Activated CD8-positive, alpha-beta memory T cell treated with anti-CD3 and anti-CD28 coated beads for 48 hours (primary cell): ENCODE measurements around the gene MPZL1.

ENCODE experiments used
- DNase-seq, 3 experiments: peaks; one replicate each; pipeline ENCODE4 v3.0.0-alpha.2; 2020; ENCODE audit warnings: low read depth in 2 of 3, low spot score in 2 of 3

The MPZL1 gene

DNA sequence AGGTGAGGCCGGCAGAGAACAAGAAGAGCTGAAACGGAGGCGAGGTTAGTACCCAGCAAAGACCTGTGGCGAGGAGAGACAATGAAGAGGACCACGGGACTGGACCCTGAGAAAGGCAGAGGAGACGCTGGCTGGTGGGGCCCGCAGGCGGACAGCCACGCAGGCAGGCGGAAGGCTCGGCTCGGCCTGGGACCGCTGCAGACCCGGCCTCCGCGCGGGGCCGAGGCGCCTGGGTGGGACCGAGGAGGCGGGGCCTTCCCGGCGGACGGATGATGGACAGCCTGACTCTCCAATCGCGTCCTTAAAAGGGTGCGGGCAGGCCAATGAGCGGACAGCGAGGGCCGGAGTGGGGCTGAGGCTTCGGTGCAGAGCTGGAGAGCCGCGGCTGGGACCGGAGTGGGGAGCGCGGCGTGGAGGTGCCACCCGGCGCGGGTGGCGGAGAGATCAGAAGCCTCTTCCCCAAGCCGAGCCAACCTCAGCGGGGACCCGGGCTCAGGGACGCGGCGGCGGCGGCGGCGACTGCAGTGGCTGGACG, at the start of gene MPZL1:
Gene MPZL1 (plus strand): TSS at position 366 of the 535 bp plus-strand sequence. CDS start 170 bp downstream, outside the sequence.
- peak; percentile 82 to 97 (median 93) for DNase-seq

DNA sequence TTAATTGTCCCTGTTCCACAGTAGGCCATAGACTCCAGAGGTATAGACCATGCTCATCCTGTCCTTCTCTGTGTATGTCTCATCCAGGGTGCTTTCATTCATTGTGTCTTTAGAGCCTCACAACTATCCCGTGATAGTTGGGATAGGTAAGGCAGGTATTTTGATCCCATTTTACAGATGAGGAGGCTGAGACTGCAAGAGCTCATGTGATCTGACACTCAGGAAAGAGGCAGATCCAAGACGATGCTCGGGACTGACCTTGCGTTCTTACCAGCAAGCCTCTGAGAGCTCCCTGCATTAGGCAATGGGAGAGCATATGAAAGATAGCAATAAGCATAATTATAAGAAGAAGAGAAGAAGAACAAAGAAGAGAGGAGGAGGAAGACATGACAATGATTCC, 49.0 kb upstream of the MPZL1 start:
- no peak for DNase-seq

DNA sequence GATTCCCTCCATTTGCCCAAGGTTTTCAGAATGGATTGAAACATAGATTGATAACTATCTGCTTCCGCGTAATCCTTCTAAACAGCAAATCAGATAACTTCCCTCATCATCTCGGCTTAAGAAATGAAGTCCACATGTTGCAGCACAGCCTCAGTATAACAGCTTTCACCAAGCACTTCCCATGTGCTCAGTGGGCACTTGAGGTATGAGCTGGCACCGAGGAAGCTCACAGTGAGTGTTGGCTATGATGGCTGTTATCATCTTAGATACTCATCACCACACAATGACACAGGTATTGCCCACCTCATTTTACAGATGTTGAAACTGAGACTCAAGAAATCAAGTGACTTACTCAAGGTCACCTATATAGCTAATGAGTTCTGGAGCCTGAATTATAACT, 48.5 kb upstream of the MPZL1 start:
- no peak for DNase-seq

DNA sequence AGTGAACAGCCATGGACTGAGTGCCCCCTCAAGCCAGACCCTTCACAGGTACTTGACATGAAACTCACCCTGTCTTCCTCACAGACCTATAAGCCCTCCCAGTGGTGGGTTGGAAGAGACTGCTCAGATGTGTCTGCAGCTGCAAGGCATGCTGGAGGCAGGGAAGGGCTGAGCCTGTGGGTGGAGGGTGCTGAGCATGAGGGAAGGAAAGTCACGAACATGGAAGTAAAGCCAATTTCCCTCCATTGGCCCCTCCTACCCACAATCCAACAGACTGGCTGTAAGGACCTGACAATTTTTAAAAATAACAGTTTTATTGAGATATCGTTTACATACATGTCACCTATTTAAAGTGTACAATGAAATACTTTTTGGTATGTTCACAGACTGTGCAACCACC, 47.6 kb upstream of the MPZL1 start:
- no peak for DNase-seq

DNA sequence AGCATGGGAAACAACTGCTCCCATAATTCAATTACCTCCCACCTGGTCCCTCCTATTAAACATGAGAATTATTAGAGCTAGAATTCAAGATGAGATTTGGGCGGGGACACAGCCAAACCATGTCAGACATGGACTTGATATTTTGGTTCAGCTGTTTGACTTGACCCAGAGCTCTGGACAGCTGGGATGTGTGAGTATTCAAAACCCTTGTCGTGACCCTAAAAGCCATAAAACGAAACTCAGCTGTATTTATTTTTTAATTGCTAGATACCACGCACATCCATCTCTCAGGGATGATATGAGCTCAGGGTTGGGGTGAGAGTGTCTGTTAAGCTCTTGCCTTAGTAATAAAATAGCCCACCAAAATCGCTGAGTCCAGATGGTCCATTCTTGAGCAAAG, 46.3 kb upstream of the MPZL1 start:
- DNase-seq, result no peak

DNA sequence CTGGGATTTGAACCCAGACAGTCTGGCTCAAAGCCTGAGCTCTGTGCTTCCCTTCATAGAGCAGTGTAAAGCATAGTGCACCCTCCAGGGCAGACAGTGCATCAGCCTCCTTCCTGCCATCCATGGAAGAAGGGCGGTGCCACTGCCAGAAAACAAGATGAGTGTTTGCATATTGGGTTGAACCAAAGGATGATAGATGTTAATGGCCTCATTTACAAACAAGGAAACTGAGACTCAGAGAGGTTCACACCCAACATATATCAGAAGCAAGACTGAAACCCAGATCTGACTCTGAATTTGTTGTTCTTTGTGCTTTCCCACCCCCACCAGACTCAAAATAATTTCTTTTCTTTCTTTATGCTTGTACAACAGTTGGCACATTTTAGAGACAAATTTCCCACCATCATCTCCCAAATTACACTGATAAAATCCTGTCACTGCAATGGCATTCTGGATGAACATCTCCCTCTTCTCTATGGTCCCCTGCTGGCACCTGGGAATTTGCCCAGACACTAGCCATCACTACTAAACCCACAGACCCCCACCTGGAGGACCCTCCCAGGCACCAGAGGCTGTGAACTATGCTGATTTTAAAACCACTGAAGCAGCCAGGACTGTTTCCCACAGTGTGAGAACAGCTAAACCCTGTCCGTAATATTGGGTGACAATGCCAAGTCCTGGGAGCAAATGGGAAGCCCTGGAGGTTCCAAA, 45.4 kb upstream of the MPZL1 start:
- no peak for DNase-seq

DNA sequence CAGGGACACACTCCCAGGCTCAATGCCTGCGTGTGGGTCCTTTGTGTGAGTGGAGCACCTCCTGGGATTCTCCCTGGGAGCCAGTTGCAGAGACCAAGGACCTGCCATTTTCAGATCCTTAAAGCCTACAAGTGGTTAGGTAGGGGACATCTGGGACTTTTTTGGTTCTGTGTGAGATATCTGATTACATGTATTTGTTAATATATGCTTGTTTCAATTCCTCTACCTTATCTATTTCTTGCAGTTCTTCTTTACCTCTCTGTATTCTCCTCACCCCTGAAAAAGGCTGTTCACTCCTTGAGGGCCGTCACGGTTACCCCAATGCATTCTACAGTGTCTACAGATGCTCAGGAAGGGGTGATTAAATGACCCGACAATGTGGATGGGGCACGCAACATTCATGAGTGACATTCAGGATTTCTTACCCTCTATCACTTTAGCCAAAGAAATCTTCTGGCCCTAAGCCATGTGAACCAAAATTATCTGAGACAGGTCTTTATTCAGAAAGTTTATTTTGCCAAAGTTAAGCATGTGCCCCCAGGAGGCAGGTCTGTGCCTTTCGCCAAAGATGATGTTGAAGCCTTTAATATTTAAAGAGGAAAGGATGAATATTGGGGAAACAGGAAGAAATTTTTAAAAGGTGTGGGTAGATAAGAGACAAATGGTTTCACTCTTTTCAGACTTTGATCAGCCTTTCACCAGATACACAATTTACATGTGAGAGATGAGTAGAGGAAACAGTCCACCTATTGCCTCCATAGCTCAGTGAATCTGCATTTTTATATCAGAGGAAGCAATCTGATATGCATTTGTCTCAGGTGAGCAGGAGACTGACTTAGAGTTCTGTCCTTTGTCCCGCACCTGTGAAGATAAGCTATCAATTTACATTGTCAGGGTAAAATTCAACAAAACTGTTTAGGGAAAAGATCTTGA, 44.6 kb upstream of the MPZL1 start:
- no peak for DNase-seq

DNA sequence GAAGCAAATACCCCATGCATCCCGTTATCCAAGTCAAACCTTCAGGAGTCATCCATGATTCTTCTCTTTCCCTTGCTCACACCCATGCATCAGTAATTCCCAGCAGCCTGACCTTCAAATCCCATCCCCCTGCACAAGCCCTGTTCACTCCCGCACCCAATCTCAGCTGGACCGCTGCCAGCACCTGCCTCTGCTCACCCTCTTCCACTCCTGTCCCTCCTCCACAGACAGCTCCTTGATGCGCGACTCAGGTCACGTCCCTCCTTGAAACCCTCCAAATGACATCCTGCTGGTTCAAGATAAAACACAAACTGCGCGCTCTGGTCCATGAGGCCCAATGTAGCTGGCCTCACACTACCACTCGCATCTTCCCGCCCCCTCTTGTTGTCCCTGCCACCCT, 43.4 kb upstream of the MPZL1 start:
- DNase-seq, result no peak

DNA sequence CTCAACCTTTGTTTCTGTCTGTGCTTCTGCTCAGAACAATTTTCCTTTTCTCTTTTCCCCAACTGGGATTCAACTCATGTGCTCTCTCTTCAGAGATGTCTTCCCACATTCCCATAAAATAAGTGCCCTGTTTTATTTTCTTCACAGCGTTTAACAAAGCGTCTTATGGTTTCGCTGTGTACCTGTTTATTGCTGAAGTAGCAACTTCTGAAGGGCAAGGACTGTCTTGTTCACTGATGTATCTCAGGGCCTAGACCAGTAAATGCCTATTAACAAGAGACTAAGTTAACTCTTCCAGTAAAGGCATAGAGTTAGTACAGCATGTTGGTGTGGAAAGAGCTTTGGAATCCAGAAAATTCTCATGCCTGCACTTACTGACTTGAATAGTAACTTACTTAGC, 42.9 kb upstream of the MPZL1 start:
- no peak for DNase-seq

DNA sequence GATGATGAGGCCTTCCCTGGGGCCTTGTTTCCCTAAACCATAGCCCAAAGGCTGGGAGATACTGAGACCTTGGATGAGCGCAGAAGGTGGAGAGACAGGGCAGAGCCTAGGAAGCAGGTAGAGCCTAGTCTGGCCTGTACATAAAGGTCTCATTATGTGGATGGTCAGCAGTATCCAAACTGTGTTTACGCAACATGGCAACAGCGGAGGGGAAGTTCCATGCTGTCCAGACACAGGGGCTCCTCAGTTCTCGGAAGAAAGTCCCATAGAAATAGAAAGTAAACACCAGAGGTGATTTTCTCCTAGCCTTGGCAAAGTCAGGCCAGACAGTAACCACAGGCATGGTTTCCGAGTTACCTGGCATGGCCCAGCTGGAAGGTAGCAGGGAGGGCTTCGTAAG, 42.1 kb upstream of the MPZL1 start:
- no peak for DNase-seq

DNA sequence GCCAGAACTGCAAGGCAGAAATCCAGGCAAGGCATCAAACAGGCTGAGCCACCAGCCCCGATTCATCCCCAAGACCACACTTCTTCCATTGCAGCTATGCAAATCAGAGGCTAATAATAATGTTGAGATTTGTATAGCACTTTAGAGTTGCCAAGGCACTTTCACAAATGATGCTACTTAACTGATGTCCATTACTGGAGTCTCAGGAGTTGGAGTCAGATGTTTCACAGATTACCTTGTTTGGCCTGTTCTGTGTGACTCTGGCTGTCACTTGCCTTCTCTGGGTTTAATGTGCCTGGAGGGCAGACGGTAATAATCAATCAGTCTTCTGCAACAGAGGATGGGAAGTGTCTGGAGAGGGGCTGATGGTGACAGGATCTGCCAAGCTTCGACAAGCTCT, 40.8 kb upstream of the MPZL1 start:
- no peak for DNase-seq

DNA sequence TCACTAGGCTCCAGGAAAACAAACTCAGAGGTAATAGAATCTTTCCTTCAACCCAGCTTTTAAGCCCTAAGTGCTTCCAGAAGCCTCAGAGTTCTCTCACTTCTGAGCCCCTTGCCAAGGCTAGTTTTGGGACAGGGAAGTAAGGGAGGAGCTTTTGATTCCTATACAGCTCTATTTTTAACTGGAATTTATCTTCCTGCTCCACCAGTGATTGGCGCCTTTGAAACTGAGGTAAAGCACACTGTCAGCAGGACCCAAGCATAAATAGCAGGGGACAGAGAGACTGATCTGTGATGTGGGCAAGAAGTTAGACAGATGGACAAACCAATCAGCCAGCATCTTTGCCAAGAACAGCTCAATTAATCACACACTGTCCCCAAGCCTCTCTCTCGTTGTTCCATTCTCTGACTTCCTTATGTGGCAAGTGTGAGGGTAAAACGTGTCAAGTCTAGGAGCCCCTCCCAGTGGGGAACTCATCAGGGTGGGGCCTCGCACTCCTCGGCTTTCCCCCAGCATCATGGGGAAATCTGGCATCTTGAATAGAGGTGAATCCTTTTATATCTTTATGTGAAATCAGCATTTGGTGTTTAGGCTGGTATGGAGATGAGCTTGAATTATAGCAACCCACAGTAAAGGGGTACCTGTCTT, 40.2 kb upstream of the MPZL1 start:
- no peak for DNase-seq

DNA sequence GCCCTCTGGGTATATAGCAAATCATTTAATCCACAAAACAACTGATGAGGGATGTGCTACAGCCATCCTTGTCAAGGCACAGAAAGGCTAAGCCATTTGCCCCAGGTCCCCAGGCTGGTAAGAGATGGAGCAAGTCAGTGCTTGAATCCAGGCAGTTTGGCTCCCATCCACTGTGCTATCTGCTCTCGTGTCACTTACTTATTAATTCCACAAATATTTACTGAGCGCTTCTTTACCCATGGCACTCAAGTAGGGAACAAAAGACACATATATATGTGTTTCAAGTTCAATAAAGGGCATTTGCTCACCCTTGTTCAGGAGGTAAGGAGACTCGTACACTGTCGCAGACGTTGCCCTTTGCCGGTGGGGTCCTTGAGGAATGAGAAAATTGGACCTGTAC, 38.6 kb upstream of the MPZL1 start:
- DNase-seq, result no peak

DNA sequence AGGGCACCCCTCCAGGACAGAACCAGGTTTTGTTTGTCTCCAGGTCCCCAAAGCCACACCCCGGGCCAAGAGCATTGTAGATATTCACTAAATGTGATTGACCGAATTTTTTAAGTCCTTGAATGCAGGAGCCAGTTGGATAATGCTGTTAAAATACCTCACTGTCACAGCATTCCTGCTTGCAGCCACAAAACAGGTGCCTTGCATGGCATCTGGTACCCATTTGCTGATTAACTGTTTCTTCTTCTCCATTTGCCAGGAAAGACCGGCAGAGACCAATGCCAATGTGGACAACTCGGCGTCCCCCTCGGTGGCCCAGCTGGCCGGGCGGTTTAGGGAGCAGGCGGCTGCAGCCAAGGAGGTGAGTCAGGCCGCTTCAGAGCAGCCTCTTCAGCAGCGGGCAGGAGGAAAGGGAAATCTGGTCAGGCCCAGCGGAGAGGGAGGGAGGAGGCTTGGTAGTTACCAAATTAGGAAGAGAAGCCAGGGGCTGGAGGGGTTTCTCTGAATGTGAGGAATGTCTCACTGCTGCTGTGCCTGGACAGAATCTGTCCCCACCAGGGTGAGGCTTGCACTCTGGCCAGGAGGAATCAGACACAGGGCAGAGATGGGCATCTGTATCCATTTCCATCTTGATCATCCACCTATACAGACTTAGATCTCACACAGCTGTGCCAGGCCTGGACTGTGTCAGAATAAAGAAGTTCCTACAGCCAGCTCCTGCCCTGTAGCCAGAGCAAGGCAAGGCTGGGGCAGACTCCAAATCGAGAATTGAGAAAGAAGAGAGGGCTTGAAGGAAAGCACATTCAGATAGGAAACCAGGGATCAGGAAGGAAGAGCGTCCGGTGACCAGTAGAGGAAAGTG, 37.9 kb upstream of the MPZL1 start:
- no peak for DNase-seq

DNA sequence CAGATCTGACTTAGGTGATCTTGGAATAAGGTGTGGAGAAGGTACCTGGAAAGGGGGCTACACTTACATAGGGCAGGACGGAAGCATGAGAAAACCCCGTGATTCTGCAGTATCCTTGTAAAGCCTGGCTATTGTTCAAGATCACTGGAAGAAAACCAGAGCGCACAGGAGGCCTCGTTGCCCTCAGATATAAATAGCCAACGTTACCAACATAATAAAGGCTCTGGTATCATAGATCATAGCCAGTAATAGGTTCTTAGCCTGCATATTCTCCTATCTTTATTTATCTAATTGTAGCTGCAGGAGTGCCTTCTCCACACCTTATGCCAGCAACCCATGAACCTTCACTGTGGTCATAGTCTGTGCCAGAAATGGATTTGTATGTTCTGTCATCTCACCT, 35.9 kb upstream of the MPZL1 start:
- DNase-seq, result no peak

DNA sequence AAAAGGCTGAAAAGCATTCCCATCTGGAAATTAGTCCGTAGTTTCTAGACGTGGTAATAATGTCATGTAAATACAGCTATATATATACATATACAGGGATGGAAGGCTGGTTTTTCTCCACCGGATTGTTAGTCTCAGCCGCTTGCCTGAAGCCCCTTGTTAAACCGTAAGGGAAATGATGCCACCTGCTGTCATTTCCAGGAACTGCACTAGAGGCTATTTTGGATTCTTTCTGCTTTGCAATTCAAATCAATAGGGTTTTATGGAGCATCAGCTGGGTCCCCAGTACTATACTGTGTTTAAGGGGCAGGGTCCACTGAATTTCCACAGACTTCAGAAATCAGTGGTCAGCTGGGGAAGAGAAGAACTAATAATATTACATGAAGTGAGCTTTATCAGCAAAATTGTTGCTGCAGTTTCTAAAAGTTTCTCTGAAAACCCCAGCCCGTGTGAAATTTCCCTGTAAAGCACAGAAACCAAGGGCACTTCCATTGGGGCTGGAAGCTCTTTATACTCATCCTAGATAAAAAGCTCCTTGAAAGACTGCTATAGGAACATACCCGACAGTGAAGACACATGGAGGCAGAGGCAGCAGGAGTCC, 33.8 kb upstream of the MPZL1 start:
- DNase-seq, result peak; percentile 23 to 80 (median 63)

DNA sequence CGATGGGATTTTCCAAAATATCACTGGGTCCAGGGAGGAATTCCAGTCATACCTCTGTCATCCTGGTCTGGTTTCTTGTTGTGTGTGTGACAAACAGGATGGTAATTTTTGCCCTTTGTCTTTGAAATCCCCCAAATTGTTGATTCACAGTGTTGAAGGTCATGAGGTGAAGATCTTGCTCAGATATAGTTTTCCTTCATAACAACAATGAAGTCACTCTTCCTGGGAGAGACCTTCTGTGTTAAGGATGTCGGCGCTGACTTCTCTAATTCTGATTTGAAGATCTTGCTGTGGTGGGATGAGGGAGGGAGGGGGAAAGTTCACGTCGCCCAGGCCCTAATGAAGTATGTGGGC, 32.2 kb upstream of the MPZL1 start:
- DNase-seq, result no peak

DNA sequence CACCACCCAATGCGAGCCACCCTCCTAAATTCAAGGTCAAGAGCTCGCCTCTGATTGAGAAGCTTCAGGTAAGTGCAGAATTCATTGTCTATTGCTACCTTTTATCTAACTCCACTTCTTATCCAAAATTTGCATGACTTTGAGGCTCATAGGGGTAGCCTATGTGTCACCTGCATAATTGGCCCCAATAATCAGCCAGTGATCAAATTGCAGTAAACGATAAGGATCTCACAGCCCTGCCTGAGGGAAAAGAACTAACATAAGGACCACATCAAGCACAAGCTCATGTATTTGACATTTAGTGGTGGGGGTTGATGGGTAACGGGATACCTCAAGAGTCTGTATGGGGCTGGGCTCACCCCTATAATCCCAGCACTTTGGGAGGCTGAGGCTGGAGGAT, 31.7 kb upstream of the MPZL1 start:
- DNase-seq, result no peak

DNA sequence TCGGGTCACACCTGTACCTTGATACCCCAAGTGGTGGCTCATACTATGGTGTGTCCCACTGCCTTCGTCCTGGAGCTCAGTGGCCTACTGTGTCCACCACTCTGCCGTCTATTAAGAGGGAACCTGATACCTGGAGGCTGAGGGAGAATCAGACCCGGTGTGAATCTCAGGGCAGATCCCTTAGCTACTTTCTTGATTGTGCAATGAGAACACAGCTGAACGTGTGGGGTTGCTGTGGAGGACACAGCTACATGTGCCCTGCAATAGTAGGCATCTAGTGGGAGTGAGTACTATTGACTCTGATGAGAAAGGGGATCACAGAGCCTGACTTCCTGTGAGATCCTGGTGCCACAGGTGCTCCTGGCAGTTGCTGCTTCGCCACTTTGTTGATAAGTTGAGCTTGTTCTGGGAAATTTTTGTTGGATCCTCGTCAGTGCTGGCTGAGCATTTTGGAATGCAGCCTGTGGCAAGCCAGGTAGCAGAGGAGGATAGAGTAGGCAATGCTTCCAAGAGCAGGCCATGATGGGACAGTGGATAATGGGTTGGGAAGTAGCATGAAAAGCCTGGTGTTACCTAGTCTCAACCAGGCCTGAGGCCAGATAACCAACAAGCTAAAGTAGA, 28.2 kb upstream of the MPZL1 start:
- no peak for DNase-seq

DNA sequence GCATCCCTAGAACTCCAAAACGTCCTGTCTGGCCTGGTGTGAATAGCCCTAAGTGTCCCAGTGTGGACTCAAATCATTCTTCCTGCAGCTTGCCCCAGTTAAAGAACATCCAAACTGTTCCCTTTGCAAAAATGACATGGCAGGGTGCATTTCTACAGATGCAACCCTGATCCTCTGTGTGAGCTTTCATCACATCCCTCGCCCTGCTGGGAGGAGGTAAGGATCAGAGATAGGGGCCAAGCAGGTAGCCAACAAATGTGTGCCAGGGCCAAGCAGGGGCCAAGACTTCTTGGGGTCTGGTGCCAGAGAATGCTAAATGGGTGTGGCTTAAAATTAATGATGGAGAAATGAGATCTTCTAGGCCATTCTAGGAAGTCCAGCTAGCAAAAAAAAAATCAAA, 27.1 kb upstream of the MPZL1 start:
- no peak for DNase-seq
